Mesodermal cell (in vitro differentiated cells): Measurements from ENCODE around the gene PTGR3.

Experiments
- H3K27ac ChIP-seq: 2 replicates; pipeline ENCODE4 v1.7.0; 2013; ENCODE audit warnings: mild to moderate bottlenecking, low read depth, low read length, moderate library complexity; ENCODE audit not compliant: severe bottlenecking
- H3K36me3 ChIP-seq: 2 replicates; pipeline ENCODE4 v1.7.1; 2013; ENCODE audit warnings: mild to moderate bottlenecking, low read length, moderate library complexity; ENCODE audit not compliant: control insufficient read depth, insufficient read depth
- H3K4me1 ChIP-seq: one replicate; pipeline ENCODE4 v1.7.1; 2013; ENCODE audit warnings: mild to moderate bottlenecking, low read length; ENCODE audit not compliant: insufficient read depth, control insufficient read depth, poor library complexity, severe bottlenecking
- H3K4me3 ChIP-seq: 2 replicates; pipeline ENCODE4 v1.7.0; 2013; ENCODE audit warnings: low read length, control low read depth, mild to moderate bottlenecking; ENCODE audit not compliant: insufficient read depth, poor library complexity, severe bottlenecking; ENCODE audit errors: extremely low read depth
- H3K9me3 ChIP-seq: 2 replicates; pipeline ENCODE4 v1.7.1; 2013; ENCODE audit warnings: mild to moderate bottlenecking, low read length, moderate library complexity; ENCODE audit not compliant: control insufficient read depth
- WGBS, 2 experiments: methylation state at CpG; one replicate each; pipeline ENCODE4 v1.1.5; 2013; ENCODE audit warnings: missing lambda C conversion rate in 2 of 2; ENCODE audit not compliant: insufficient coverage in 2 of 2; 5-methylcytosine and 5-hydroxymethylcytosine counted together

PTGR3 gene

DNA sequence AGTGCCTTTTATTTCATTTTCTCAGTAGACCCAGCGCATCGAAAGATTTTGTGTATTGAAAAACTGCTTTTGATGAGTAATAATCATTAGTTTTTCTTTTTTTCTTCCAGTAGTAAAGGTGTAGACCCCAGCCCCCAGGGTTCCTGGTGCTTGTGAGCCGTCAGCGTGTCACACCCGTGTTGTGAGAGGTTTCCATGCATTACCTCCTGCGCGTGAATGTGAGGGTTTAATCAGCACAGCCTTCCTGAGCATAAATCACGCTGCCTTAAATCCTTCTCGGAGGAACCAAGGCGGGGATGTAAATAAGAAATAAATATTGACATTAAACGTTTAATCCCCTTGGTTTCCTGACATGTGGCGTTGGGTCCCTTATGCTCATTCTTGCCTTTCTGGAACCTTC, 26.0 kb upstream of the PTGR3 start:
- H3K9me3 ChIP-seq, result no peaks in the 10 kb centered on the region
- H3K36me3 ChIP-seq, result no peaks in the 10 kb centered on the region
- H3K4me1 ChIP-seq, result peaks cover 7% of the 10 kb centered on the region
- whole genome bisulfite sequencing, 2 experiments, result 94 to 96% methylated on average over 8 to 10 of the region's 12 CpGs
- H3K27ac ChIP-seq, result no peak overlapping the region
- no peak overlapping the region for H3K4me3 ChIP-seq

DNA sequence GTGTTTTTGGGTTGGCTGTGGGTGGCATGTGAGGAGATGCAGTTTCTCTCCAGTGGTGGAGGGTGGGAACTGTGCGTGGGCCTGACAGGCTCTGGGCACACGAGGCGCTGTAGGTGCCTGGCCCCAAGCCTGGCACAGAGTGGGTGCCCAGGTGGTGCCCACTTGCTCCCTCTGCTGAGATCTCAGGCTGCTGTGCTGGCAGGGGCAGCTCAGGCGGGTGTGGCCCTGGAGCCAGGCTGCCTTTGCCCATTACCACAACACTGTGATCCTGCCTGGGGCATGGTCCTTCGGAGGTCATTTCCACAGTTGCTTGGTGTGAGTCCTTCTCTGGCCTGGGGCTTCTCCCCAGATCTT, 22.1 kb upstream of the PTGR3 start:
- H3K9me3 ChIP-seq, result no peaks in the 10 kb centered on the region
- H3K4me1 ChIP-seq, result peaks cover 4% of the 10 kb centered on the region
- H3K4me3 ChIP-seq, result no peak overlapping the region
- no peaks in the 10 kb centered on the region for H3K36me3 ChIP-seq
- 87 to 93% methylated on average over 4 to 5 of the region's 5 CpGs for whole genome bisulfite sequencing, 2 experiments
- no peak overlapping the region for H3K27ac ChIP-seq

DNA sequence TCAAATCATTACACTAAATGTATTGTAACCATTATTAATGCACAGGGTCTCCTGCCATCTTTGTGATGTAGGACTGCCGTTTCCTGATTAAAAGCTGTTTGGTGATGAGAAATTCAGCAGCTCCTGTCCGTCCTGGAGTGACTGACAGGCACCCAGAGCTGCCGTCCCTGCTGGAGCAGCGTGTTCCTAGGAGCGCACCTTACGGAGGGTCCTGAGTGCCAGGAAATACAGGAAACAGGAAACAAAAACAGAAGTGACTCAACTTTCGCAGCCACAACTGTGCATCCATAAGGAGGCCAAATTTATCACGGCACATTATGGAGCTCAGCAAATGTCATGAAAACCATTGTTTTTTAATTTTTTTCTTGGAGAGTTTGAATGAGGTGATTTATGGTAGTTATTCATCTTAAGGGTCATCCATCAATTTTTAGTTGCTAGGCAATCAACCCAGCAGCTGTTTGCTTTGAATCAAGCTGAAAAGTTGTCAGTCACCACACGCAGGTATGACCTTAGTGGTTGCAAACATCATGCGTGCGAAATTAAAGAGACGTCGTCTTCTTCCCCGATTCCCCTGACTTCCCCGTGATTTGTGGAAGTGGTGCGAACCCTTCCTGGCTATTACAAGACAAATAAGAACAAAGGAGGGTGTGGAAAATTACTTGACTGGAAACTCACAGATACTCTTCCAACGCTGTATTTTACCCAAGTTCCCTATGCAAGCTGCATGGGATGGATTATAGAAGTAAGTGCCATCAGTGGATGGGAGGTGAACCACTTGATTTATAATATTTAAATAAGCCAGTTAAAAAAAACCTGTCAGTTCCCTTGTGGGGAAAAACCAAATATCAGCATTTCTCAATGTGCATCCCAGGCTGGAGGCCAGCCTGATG, 21.5 kb upstream of the PTGR3 start:
- H3K27ac ChIP-seq, result no peak overlapping the region
- H3K36me3 ChIP-seq, result no peaks in the 10 kb centered on the region
- peaks cover 4% of the 10 kb centered on the region for H3K4me1 ChIP-seq
- WGBS, 2 experiments, result 92 to 94% methylated on average over 15 of the region's 17 CpGs
- H3K4me3 ChIP-seq, result no peak overlapping the region
- no peaks in the 10 kb centered on the region for H3K9me3 ChIP-seq

DNA sequence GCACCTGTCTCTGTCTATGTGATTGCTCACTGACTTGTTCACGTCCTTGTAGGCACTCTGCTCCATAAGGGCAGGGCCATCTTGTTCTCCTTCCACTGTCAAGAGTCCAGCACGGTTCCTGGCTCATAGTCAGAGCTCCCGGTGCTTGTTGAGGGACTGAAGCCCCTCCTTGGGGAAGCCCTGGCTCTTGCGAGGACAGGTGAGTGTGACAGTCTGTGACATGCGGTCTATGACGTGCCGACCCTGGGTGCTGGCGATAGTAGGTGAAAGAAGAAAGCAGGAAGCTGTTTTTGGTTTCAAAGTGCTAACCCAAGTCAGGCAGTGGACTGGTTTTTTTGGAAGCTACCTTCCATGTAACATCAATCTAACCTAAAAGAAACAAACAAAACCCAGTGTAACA, 20.5 kb upstream of the PTGR3 start:
- Histone ChIP-seq H3K4me1 (peaks cover 4% of the 10 kb centered on the region), H3K9me3 (no peaks in the 10 kb centered on the region), H3K27ac (no peak overlapping the region), H3K4me3 (no peak overlapping the region), H3K36me3 (no peaks in the 10 kb centered on the region)
- WGBS, 2 experiments, result 93 to 97% methylated on average over 3 of the region's 8 CpGs

DNA sequence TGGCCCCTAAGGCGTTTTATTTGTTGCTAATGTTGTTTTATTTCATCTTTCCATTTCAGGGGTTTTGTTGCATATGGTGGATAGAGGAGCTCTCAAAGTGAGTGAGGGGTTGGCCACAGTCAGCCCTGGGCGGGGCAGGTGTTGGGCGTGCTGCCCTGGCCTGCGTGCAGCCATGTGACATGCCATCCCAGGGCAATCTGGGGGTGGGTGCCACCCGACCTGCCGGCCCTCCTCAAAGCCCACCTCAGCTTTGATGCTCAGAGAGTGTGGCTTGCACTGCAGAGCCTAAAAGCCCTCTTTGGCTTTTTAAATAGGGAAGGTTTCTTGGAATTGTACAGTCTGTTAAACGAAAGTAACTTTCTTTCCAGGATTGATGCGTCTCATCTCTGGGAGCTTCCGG, 20.0 kb upstream of the PTGR3 start:
- no peak overlapping the region for H3K4me3 ChIP-seq
- no peaks in the 10 kb centered on the region for H3K9me3 ChIP-seq
- H3K4me1 ChIP-seq, result peaks cover under 1% of the 10 kb centered on the region
- H3K36me3 ChIP-seq, result no peaks in the 10 kb centered on the region
- no peak overlapping the region for H3K27ac ChIP-seq
- 90 to 98% methylated on average over 6 to 9 of the region's 9 CpGs for WGBS, 2 experiments

DNA sequence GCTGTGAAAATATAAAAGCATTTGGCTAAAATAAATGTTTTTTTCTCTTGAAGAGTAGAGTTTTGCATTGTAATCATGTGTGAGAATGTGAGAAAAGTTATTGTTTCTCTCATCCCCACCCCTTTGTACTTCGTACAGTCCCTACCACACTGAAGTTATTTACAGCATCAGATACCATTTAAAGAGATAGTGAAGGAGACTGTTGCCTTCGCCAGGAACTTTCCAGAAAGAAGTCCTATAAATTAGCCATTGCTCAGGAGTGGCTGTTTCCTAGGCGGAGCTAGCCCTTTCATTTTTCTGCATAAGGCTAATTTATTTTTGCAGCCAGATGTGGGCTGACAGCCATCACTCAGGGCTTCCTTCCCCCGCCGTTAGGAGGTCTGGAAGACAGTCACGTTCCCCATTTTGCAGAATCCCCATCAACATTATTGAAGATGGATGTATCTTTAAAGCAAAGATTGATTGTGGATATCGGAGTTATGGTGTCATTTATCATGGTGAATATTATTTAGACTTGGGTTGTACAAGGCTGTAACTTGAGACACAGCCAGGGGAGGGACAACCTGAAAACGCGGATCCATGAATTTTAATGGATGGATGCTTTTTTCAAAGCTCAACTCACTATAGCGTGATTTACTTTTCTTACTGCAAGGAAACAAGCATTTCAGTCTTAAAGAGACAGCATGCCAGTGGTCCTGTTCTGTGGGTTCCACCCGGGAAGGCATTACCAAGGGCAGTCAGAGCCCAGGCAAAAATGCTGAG, 18.8 kb upstream of the PTGR3 start:
- WGBS, 2 experiments, result 87 to 93% methylated on average over 4 to 8 of the region's 11 CpGs
- Histone ChIP-seq H3K27ac (peak overlapping the region; percentile 54), H3K4me1 (no peaks in the 10 kb centered on the region), H3K4me3 (no peak overlapping the region), H3K9me3 (no peaks in the 10 kb centered on the region), H3K36me3 (no peaks in the 10 kb centered on the region)

DNA sequence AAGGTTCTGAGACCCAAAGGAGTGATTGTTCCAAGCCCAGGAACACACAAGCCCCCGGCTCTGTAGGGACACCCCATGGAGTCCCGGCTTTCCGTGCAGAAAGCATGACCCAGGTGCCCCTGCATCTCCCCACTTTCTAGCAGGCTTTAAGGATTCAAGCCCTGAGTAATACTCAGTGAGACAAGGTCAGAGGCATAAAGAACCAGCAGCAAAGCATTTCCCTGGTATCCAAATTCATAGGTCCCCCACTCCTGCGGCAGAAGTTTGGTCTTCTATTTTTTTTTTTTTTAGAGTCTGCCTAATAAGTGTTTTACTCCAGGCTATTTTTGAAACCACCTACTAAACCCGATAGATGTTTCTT, 18.0 kb upstream of the PTGR3 start:
- Histone ChIP-seq H3K36me3 (no peaks in the 10 kb centered on the region), H3K9me3 (no peaks in the 10 kb centered on the region), H3K4me3 (no peak overlapping the region), H3K4me1 (no peaks in the 10 kb centered on the region), H3K27ac (peak overlapping the region; percentile 54)
- 52 to 63% methylated on average over 2 to 3 of the region's 5 CpGs for WGBS, 2 experiments

DNA sequence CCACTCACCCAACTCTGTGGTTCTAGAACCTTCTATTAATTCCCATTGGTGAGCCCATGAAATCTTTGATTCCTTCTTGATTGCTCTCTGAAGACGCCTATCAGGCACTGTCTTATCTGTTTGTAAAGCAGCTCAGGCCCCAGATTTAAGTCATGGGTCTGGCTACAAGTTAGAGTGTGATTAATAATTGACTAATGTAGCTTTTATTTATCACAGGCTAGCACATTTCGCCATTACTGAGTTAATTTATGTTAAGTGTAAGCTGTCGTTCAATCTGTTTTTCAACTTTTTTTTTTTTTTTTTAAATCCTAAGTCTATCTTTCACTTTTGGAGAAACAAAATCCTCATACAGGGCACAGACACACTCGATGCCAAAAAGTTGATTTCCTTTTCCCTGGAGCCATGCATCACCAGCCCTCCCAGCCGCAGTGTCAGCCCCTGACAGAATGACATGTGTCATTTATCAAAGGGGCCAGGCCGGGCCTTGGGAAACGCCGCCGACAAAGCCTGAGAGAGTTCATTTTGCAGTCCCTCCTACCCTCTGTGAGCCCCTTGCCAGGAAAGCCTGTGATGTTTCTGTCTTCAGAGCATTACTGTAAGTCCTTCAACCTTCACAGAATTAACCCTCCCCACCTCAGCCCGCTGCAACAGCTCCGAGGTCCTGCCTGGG, 17.5 kb upstream of the PTGR3 start:
- H3K36me3 ChIP-seq, result no peaks in the 10 kb centered on the region
- no peaks in the 10 kb centered on the region for H3K4me1 ChIP-seq
- H3K27ac ChIP-seq, result peak overlapping the region; percentile 54
- H3K4me3 ChIP-seq, result no peak overlapping the region
- WGBS, 2 experiments, result 52 to 63% methylated on average over 8 to 9 of the region's 11 CpGs
- H3K9me3 ChIP-seq, result no peaks in the 10 kb centered on the region

DNA sequence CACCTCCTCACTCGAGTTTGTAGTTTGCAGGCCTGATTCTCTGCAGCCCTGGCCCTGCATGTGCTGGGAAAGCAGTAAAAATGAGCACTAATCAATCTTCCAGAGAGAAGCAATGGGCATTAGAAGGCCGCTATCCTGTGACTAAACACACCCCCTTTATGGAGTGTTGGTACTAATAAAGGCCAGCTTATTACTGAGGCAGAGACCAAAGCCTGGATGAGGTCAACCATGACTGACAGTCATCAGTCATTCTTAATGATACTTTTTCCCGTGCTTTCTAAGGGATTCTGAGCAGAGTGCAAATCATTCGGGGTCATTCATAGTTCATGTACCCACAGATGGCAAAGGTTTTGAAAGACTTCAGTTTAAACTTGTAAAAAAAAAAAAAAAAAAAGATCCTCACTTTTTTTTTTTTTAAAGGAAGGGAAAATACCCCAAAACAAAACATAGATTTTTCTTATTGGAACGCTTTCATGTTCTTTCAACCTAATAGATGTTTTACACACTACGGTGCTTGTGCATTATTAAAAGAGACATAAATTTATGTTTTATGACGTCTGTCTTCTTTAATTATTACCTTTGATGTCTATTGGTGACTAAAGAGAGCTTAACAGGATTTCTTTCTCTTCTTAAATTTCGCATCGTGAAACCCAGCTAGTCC, 14.9 kb upstream of the PTGR3 start:
- no peak overlapping the region for H3K4me3 ChIP-seq
- no peak overlapping the region for H3K27ac ChIP-seq
- H3K9me3 ChIP-seq, result no peaks in the 10 kb centered on the region
- H3K36me3 ChIP-seq, result no peaks in the 10 kb centered on the region
- H3K4me1 ChIP-seq, result no peaks in the 10 kb centered on the region
- 56 to 76% methylated on average over 2 to 3 of the region's 9 CpGs for WGBS, 2 experiments

DNA sequence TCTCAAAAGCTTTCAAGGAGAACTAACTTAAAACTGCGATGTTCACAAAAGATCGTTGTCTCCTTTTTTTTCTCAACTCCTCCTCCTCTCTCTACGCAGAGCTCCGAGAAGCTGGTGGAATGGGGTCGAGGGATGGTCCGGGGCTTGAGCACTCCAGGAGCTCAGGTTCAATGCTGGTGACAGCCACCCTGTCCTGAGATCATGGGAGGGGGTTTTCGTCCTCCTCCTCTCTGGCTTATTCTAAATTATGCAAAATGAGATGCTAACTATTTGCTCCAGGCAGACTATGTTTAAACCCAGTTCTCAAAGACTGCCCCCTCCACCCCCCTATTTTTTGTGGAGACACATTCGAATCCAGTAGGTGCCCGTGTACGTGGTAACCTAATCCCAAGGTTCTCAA, 13.5 kb upstream of the PTGR3 start:
- WGBS, 2 experiments, result 81 to 87% methylated on average over 3 to 4 of the region's 10 CpGs
- Histone ChIP-seq H3K27ac (no peak overlapping the region), H3K4me3 (no peak overlapping the region), H3K9me3 (no peaks in the 10 kb centered on the region), H3K4me1 (no peaks in the 10 kb centered on the region), H3K36me3 (no peaks in the 10 kb centered on the region)
